Neural cell (in vitro differentiated cells): ENCODE data around the gene NRG3.

Experiments
- CTCF ChIP-seq: fragments of 450-650 bp; IDR thresholded peaks from 2 replicates; pipeline ENCODE4 v1.5.1; 2014; ENCODE audit warnings: antibody characterized with exemption, mild to moderate bottlenecking, moderate library complexity; ENCODE audit not compliant: poor library complexity, severe bottlenecking
- EZH2 ChIP-seq: fragments of 200-600, 300-800 bp; shearing (Covaris generic), sonication (generic); IDR thresholded peaks from 2 replicates; pipeline ENCODE4 v1.6.1; 2014; ENCODE audit warnings: antibody characterized with exemption, low read length, borderline replicate concordance, mild to moderate bottlenecking; ENCODE audit not compliant: insufficient read depth, poor library complexity, severe bottlenecking
- POLR2AphosphoS5 ChIP-seq: IDR thresholded peaks from 2 replicates; pipeline ENCODE4 v1.6.1; 2012

- TF ChIP-seq POLR2AphosphoS5 (no peak), CTCF (no peak), EZH2 (no peak)
These were observed 331.8 kb downstream of the NRG3 start for GRCh38 chr10:82206831-82207230.
